ENCODE results near the gene PAGR1. TPM values are rescaled to one million over a fixed set of nuclear protein-coding genes. Genes with fewer than 3 reads are reported as not detected.

Gene PAGR1
- total and polyA plus RNA-seq, 9 of the 15 experiments (the other 6 are each of a cell fraction or from before 2014, with no cell fraction given): 1.4 to 58.2 (median 16.8) TPM

DNA sequence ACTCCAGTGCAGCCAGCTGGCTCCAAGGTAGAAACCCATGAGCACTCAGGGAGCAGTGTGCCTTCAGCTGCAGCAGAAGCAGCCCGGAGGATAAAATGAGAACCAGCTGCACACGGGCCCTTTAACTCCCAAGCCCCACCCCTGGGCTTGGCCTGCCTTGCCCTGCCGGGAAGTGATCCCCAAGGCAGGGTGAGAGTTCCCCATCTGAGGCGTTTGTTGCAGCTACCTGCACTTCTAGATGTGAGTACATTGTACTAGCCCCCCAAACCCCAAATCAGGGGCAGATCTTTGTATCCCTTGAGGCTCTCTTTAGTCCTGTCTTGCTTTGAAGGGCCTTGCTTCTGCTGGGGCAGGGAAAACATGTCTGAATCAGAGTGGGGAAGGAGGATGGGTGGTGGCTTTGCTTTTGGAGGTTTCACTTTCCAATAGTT lies 4.3 kb downstream of the PAGR1 start, which contains the start of gene MVP:
MVP (plus strand) TSS at position 192 of the 431 bp plus-strand sequence. CDS start 10,088 bp downstream, outside the sequence.
- peak in 2 of 4 experiments; percentile 51 for DNase-seq (ENCODE audit: extremely low read depth in 1 of 4, low spot score in 3 of 4)
- intact Hi-C loops (cut with micrococcal nuclease): no loop called here
- H3K9me1 ChIP-seq (ENCODE audit: control insufficient read depth, insufficient read depth, low read length): peaks cover under 1% of the 10 kb centered on the region
- POLR2A ChIA-PET: interaction anchor here (0.7 to 1.6 kb wide), 3 partner anchors 9 to 87 kb away, joined by 3 to 5 read pairs (median 3); no protein-coding TSS in a partner anchor
- in situ Hi-C loops (cut with MboI): no loop called here
- no TSS peak for BruUV-seq (replicated peaks)
- no peak for FAIRE-seq
- no peak within 1 kb of the TSS for H2AFZ ChIP-seq (ENCODE audit: low read depth, low read length)
- no peaks in the 10 kb centered on the region for H3K9me3 ChIP-seq (replicated peaks; ENCODE audit: control insufficient read depth, insufficient read depth, low read depth, low read length)
- CTCF ChIA-PET (ENCODE audit: low intra/inter-chr PET ratio): no interaction called here
- H3K4me2 ChIP-seq (ENCODE audit: insufficient read depth, low read length): peak within 1 kb of the TSS; percentile 57
- no peaks in the 10 kb centered on the region for H3K27me3 ChIP-seq (ENCODE audit: control insufficient read depth in 2 of 2, insufficient read depth in 2 of 2, low read length in 2 of 2)
- peaks cover 23% of the 10 kb centered on the region for H3K36me3 ChIP-seq (ENCODE audit: control insufficient read depth, insufficient read depth, low read length)
- H3K4me1 ChIP-seq (replicated peaks in 1 of 2; ENCODE audit: control insufficient read depth in 2 of 2, insufficient read depth in 2 of 2, low read length in 2 of 2): peaks cover 17 to 49% of the 10 kb centered on the region in 2 experiments
- no peaks in the 10 kb centered on the region; the same call in 1 of the 2 replicates for H4K20me1 ChIP-seq (replicated peaks; ENCODE audit: control insufficient read depth, insufficient read depth, low read length)
- H3K4me3 ChIP-seq: peak within 1 kb of the TSS; percentile 31; the same call in 1 of the 2 replicates
- peaks cover 21% of the 10 kb centered on the region for H3K79me2 ChIP-seq (ENCODE audit: control insufficient read depth, insufficient read depth, low read length)
- H3K27ac ChIP-seq (ENCODE audit: extremely low read depth, low read depth, low read length): no peak within 1 kb of the TSS
- peak; percentile 22 for ATAC-seq
- 10% methylated on average over 4 of the region's 4 CpGs for WGBS (ENCODE audit: insufficient coverage, low coverage, missing lambda C conversion rate)
- peak within 1 kb of the TSS; percentile 12 to 54; a peak in 3 of 4 replicates for H3K9ac ChIP-seq (ENCODE audit: insufficient read depth in 1 of 2, low read depth in 2 of 2, low read length in 2 of 2)
- TF ChIP-seq KLF10 (CRISPR knock-in tag; IDR thresholded peaks at IDR 0.05) (no peak), MNT (conservative IDR thresholded peaks at IDR 0.05) (0 out of 4 replicates have a peak, but pooled peaks of 1 of the 2 experiments have one; percentile 23), TRIM28 (IDR thresholded peaks at IDR 0.05) (no peak), DLX4 (CRISPR knock-in tag; IDR thresholded peaks at IDR 0.05) (no peak), JUND (IDR thresholded peaks at IDR 0.05; ENCODE audit: borderline replicate concordance, low read depth, low read length) (no peak), JUND (tag; IDR thresholded peaks at IDR 0.05; ENCODE audit: borderline replicate concordance, low read depth, low read length) (no peak), PHF8 (IDR thresholded peaks at IDR 0.05; ENCODE audit: borderline replicate concordance, low read length) (no peak), NRF1 (conservative IDR thresholded peaks at IDR 0.05 in 1 of 2, IDR thresholded peaks at IDR 0.05 in 1 of 2) (0 out of 4 replicates have a peak, but pooled peaks of 1 of the 2 experiments have one; percentile 17), SAFB (IDR thresholded peaks at IDR 0.05; ENCODE audit: borderline replicate concordance, low read depth, low read length) (no peak), RBM14 (IDR thresholded peaks at IDR 0.05; ENCODE audit: borderline replicate concordance, insufficient read depth, low read depth, low read length) (no peak), OTX1 (CRISPR knock-in tag; IDR thresholded peaks at IDR 0.05) (0 out of 2 replicates have a peak, but pooled peaks have one; percentile 35), ERF (CRISPR knock-in tag; IDR thresholded peaks at IDR 0.05) (no peak), XRCC5 (IDR thresholded peaks at IDR 0.05; ENCODE audit: low read depth, low read length) (no peak), RBFOX2 (IDR thresholded peaks at IDR 0.05; ENCODE audit: low read depth, low read length) (no peak)
- TF ChIP-seq, protein P1, sequence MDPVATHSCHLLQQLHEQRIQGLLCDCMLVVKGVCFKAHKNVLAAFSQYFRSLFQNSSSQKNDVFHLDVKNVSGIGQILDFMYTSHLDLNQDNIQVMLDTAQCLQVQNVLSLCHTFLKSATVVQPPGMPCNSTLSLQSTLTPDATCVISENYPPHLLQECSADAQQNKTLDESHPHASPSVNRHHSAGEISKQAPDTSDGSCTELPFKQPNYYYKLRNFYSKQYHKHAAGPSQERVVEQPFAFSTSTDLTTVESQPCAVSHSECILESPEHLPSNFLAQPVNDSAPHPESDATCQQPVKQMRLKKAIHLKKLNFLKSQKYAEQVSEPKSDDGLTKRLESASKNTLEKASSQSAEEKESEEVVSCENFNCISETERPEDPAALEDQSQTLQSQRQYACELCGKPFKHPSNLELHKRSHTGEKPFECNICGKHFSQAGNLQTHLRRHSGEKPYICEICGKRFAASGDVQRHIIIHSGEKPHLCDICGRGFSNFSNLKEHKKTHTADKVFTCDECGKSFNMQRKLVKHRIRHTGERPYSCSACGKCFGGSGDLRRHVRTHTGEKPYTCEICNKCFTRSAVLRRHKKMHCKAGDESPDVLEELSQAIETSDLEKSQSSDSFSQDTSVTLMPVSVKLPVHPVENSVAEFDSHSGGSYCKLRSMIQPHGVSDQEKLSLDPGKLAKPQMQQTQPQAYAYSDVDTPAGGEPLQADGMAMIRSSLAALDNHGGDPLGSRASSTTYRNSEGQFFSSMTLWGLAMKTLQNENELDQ (CRISPR knock-in tag; IDR thresholded peaks at IDR 0.05; ENCODE audit: borderline replicate concordance): no peak
- TF ChIP-seq, protein P2, sequence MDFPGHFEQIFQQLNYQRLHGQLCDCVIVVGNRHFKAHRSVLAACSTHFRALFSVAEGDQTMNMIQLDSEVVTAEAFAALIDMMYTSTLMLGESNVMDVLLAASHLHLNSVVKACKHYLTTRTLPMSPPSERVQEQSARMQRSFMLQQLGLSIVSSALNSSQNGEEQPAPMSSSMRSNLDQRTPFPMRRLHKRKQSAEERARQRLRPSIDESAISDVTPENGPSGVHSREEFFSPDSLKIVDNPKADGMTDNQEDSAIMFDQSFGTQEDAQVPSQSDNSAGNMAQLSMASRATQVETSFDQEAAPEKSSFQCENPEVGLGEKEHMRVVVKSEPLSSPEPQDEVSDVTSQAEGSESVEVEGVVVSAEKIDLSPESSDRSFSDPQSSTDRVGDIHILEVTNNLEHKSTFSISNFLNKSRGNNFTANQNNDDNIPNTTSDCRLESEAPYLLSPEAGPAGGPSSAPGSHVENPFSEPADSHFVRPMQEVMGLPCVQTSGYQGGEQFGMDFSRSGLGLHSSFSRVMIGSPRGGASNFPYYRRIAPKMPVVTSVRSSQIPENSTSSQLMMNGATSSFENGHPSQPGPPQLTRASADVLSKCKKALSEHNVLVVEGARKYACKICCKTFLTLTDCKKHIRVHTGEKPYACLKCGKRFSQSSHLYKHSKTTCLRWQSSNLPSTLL (IDR thresholded peaks at IDR 0.05): no peak

Data from K562 (cell line).